HG03108 (cell line): ENCODE data around the gene APCDD1.
"Not testable (repeated sequence)": the region's sequence is repeated elsewhere in the genome, so short reads cannot be mapped to it uniquely, and the experiment has no call there.

Experiments
- ATAC-seq: cut with Tn5 transposase; IDR thresholded peaks from one replicate; pipeline ENCODE4 v1.9.1; 2021; ENCODE audit warnings: moderate library complexity; ENCODE audit not compliant: unreplicated experiment

APCDD1 gene

GRCh38 chr18:10524507-10525370 lies 70.3 kb downstream of the APCDD1 start:
- no peak for ATAC-seq

- no peak for ATAC-seq
These were observed 70.9 kb downstream of the APCDD1 start for GRCh38 chr18:10525371-10525691.

DNA sequence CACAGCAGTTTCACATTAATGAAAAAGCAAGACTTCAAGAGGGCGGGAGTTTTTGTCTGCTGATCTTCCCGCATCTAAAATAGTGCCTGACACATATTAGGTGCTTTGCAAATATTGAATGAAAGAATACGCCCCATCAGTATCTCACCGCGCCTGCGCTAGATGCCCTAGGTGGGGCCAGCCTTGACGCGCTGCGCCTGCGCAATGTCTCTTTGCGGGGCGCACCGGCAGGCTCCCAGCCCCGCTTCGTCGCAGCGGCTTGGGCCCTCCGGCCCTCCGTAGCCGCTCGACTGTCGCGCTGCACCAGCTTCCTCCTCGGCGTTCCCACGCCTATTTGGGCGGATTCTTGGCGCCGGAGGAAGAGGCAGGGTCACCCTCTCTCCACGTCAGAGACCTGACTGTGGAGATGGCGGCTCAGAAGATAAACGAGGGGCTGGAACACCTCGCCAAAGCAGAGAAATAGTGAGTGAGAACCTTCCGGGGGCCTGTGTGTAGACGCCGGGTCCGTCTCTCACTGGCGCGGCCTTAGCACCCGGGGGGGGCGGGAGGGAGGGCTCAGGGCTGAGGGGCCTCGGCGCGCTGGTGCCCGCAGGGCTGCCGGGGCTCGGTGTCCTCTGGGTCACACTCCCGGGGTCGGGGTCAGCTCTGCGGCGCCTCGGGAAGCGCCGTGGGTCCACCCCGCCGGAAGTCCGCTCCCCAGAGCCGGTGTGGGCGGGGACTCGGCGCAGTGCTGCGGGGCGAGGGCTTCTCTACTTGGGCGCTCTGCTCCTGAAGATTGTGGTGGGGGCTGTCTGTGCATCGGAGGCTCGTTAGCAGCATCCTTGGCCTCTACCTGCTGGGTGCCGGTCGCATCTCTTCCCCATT lies 71.5 kb downstream of the APCDD1 start, which contains the start of gene NAPG:
Gene NAPG (plus strand): TSS at position 331 of the 864 bp plus-strand sequence. CDS start 76 bp downstream, at position 407.
- peak; percentile 73 for ATAC-seq

DNA sequence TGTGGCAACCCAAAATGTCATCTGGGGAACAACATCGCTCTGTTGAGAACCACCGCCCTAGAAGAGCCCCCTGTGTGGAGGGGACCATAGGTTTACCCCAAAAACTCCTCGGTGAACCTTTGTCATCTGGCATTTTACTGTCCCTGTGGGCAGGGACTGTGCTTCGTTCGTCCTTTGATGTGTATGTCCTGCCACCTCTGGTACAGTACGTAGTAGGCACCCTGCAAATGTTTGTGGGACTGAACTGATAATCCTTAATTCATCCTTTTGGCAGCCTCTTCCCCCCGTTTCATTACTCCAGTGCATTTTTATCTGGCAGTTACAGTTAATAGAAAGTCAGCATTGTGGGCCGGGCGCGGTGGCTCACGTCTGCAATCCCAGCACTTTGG lies 72.1 kb downstream of the APCDD1 start:
- no peak for ATAC-seq

GRCh38 chr18:10528439-10528838 lies 74.0 kb downstream of the APCDD1 start:
- no peak for ATAC-seq

DNA sequence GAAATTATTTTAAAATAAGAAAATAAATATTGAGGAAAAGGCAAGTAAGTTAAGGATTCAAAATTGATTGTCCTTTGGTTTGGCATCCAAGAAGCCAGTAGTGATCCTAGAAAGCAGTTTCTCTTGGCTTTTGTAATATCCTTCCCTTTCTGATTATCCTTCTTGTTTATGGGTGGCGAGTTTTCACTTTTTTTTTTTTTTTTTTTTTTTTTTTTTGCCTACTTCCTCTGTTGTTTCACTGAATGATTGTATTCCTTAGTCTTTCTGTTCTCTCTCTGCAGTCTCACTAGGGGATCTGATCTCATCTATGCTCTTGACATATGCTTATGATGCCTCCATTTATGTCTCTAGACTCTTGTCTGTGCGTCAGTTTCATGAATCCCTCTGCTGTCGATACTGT lies 75.6 kb downstream of the APCDD1 start:
- no peak for ATAC-seq

GRCh38 chr18:10530852-10531251 lies 76.4 kb downstream of the APCDD1 start:
- no peak for ATAC-seq

DNA sequence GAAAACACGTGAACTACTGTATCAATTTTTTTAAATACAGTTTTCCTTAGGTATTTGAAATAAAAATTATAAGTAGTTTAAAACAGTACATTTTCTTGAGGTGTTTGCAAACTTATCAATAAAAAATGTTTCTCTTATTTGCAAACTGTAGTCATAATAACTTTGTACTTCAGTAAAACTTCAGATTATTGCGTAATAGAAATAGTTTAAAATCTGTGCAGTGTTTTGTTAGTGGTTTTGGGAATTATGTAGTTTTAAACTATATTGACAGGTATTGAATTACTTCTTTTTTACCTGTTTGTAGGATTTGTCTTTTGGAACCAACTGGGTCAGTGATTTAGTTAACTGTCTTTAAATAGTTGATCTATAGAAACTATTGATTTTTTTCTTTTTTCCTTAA lies 78.7 kb downstream of the APCDD1 start:
- no peak for ATAC-seq

- no peak for ATAC-seq
These were observed 81.8 kb downstream of the APCDD1 start for GRCh38 chr18:10536280-10536679.

DNA sequence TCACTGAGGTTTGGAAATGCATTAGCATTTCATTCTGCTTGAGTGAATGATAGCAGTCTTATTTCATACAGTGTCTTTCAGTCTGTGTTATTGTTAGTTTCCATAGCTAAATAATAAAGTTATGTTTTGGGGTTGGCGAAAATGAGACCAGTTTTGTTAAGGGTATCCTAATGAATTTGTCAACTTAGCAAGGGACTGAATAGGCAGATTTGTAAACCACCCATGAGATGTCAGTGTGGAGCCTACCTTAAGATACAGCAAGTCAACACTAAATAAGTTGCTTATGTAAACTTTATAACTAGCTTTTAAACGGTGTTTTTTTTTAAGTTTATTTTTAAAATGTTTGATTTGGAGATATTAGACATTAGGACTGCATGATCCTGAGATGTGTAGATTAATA lies 83.3 kb downstream of the APCDD1 start:
- ATAC-seq = no peak

GRCh38 chr18:10539124-10539523 lies 84.7 kb downstream of the APCDD1 start:
- not testable (repeated sequence) for ATAC-seq
